NCI-H2227 treated with DMSO at 0.1 percent for 48 hours (cell line): ENCODE data around the gene CFAP92.
"Not testable (repeated sequence)": the region's sequence is repeated elsewhere in the genome, so short reads cannot be mapped to it uniquely, and the experiment has no call there.

ENCODE experiments used
- DNase-seq: peaks from one replicate; lab custom pipeline; 2025; lab: John Stamatoyannopoulos, UW

The CFAP92 gene

GRCh38 chr3:128889139-128889894 lies 104.6 kb downstream of the CFAP92 start:
- DNase-seq, result no peak

GRCh38 chr3:128884992-128885391 lies 108.9 kb downstream of the CFAP92 start:
- DNase-seq, result no peak

GRCh38 chr3:128882719-128883118 lies 111.2 kb downstream of the CFAP92 start:
- no peak for DNase-seq

- no peak for DNase-seq
Measured at GRCh38 chr3:128881576-128881975, 112.3 kb downstream of the CFAP92 start.

- DNase-seq, result not testable (repeated sequence)
Measured at GRCh38 chr3:128880455-128880854, 113.4 kb downstream of the CFAP92 start.

- DNase-seq, result no peak
Measured at GRCh38 chr3:128879991-128880390, 113.9 kb downstream of the CFAP92 start.

GRCh38 chr3:128879125-128879969 lies 114.5 kb downstream of the CFAP92 start, which contains the start of gene ACAD9:
Gene ACAD9 (plus strand): TSS chr3:128879620. CDS start chr3:128879692, 72 bp downstream.
- DNase-seq, result peak; percentile 92

GRCh38 chr3:128878556-128879124 lies 115.2 kb downstream of the CFAP92 start:
- DNase-seq, result no peak

GRCh38 chr3:128878011-128878457 lies 115.8 kb downstream of the CFAP92 start:
- no peak for DNase-seq

GRCh38 chr3:128875556-128876120 lies 118.2 kb downstream of the CFAP92 start:
- DNase-seq, result peak; percentile 9

- DNase-seq, result no peak
Measured at GRCh38 chr3:128874481-128875180, 119.2 kb downstream of the CFAP92 start.

GRCh38 chr3:128873244-128874022 lies 120.4 kb downstream of the CFAP92 start:
- DNase-seq, result no peak

- DNase-seq, result no peak
Measured at GRCh38 chr3:128872744-128873143, 121.1 kb downstream of the CFAP92 start.

GRCh38 chr3:128872282-128872681 lies 121.6 kb downstream of the CFAP92 start:
- no peak for DNase-seq

GRCh38 chr3:128870347-128870746 lies 123.5 kb downstream of the CFAP92 start:
- DNase-seq, result no peak

- no peak for DNase-seq
Measured at GRCh38 chr3:128867200-128868125, 126.4 kb downstream of the CFAP92 start.

GRCh38 chr3:128864849-128865804 lies 128.7 kb downstream of the CFAP92 start:
- peak; percentile 70 for DNase-seq

GRCh38 chr3:128864351-128864811 lies 129.5 kb downstream of the CFAP92 start:
- DNase-seq, result no peak
